ENCODE measurements around the gene TSPAN8.
"Not testable (repeated sequence)": the region's sequence is repeated elsewhere in the genome, so short reads cannot be mapped to it uniquely, and the experiment has no call there.

Gene TSPAN8

GRCh38 chr12:71125949-71126348 is 31.9 kb downstream of the TSPAN8 start:
- DNase-seq, result no peak

GRCh38 chr12:71125515-71125914 is 32.3 kb downstream of the TSPAN8 start:
- no peak for DNase-seq

- no peak for DNase-seq
Observed at GRCh38 chr12:71124835-71125460, 32.9 kb downstream of the TSPAN8 start.

- not testable (repeated sequence) for DNase-seq
Observed at GRCh38 chr12:71113148-71113547, 44.7 kb downstream of the TSPAN8 start.

- no peak for DNase-seq
Observed at GRCh38 chr12:71109834-71110233, 48.0 kb downstream of the TSPAN8 start.

- no peak for DNase-seq
Observed at GRCh38 chr12:71108355-71108754, 49.4 kb downstream of the TSPAN8 start.

GRCh38 chr12:71107936-71108335 is 49.9 kb downstream of the TSPAN8 start:
- DNase-seq, result no peak

GRCh38 chr12:71105956-71106355 is 51.8 kb downstream of the TSPAN8 start:
- DNase-seq, result no peak

GRCh38 chr12:71092290-71092689 is 65.5 kb downstream of the TSPAN8 start:
- no peak for DNase-seq

GRCh38 chr12:71090971-71091370 is 66.8 kb downstream of the TSPAN8 start:
- DNase-seq, result no peak

GRCh38 chr12:71085575-71085974 is 72.2 kb downstream of the TSPAN8 start:
- no peak for DNase-seq

GRCh38 chr12:71075743-71076142 is 82.1 kb downstream of the TSPAN8 start:
- no peak for DNase-seq

Data from stimulated activated CD4-positive, alpha-beta T cell treated with anti-CD3 and anti-CD28 coated beads, Interleukin-4, amount 100 ng/mL, for 1 hour (primary cell).